Gastrocnemius medialis (tissue), 4 donors: ENCODE measurements around the gene MTHFD2L. TPM values are rescaled to one million over a fixed set of nuclear protein-coding genes. Genes with fewer than 3 reads are reported as not detected.

Source experiments
- ATAC-seq, 2 donors: fragments of 150-250 bp; one replicate each; pipeline ENCODE4 v1.9.1; 2016
- DNase-seq, 2 donors: peaks; one replicate each; pipeline ENCODE4 v3.0.0-alpha.2; 2019
- H3K27ac ChIP-seq, 4 donors: fragments of 200-600 bp; sonication (generic); 1 replicate in 1 of 4; 2 replicates in 3 of 4; pipeline ENCODE4 v1.5.1; 2016 to 2018; ENCODE audit warnings: mild to moderate bottlenecking in 2 of 4, moderate library complexity in 1 of 4
- H3K27me3 ChIP-seq, 3 donors: fragments of 200-600 bp; sonication (generic) in 2 of 3; 1 replicate in 1 of 3; 2 replicates in 2 of 3; pipeline versions ENCODE4 v1.5.1 to v1.6.0; 2016 to 2019; ENCODE audit warnings: mild to moderate bottlenecking in 1 of 3, moderate library complexity in 1 of 3
- H3K36me3 ChIP-seq, 2 donors: fragments of 200-600 bp; sonication (generic) in 1 of 2; one replicate each; pipeline ENCODE4 v1.5.1; 2017 to 2018
- H3K4me1 ChIP-seq, 2 donors: fragments of 200-600 bp; sonication (generic) in 1 of 2; one replicate each; pipeline ENCODE4 v1.5.1; 2016 to 2017; ENCODE audit warnings: mild to moderate bottlenecking in 2 of 2
- H3K4me3 ChIP-seq, 4 donors: fragments of 200-600 bp; sonication (generic) in 3 of 4; 1 replicate in 1 of 4; 2 replicates in 3 of 4; pipeline ENCODE4 v1.5.1; 2016 to 2019; ENCODE audit warnings: mild to moderate bottlenecking in 2 of 4
- H3K9me3 ChIP-seq, 3 donors: fragments of 200-600 bp; sonication (generic) in 2 of 3; 1 replicate in 1 of 3; 2 replicates in 2 of 3; pipeline ENCODE4 v1.5.1; 2016 to 2019
- CTCF ChIP-seq, 5 experiments: fragments of 450-650 bp in 3 of 5; fragments of 200-600 bp in 2 of 5; sonication (generic) in 2 of 5; IDR thresholded peaks in 4 of 5; conservative IDR thresholded peaks in 1 of 5; 1 replicate in 4 of 5; 2 replicates in 1 of 5; pipeline ENCODE4 v1.5.1; 2016 to 2019; ENCODE audit warnings: antibody characterized with exemption in 5 of 5, mild to moderate bottlenecking in 3 of 5, moderate library complexity in 3 of 5
- POLR2A ChIP-seq, 2 donors: fragments of 450-650 bp; IDR thresholded peaks; one replicate each; pipeline ENCODE4 v1.6.1; 2017; ENCODE audit warnings: antibody characterized with exemption in 2 of 2, mild to moderate bottlenecking in 2 of 2, moderate library complexity in 2 of 2
- in situ Hi-C, 4 donors: fragments of 200-750 bp; cut with MboI; loops; one replicate each; pipeline versions ENCODE4 v1.15.0 to v1.8.0; 2017; ENCODE audit warnings: low sequenced_read_pairs in 4 of 4
- intact Hi-C: fragments of 100-400 bp; cut with DNase I; formaldehyde crosslinking; loops from one replicate; pipeline ENCODE4 v1.15.1; 2023; ENCODE audit warnings: low total_unique reads
- total RNA-seq, 4 donors: library from RNA; depleted of rRNA; stranded (reverse); fragments of >200 nt; gene quantifications; one replicate each; pipeline versions ENCODE4 v1.1.0 to v1.2.3, GENCODE V29; 2016

The MTHFD2L gene
- total RNA-seq, 4 donors from 2014 or later: 7.0 to 11.0 (median 7.8) TPM

GRCh38 chr4:74148205-74148604 lies 9.7 kb upstream of the MTHFD2L start:
- DNase-seq (no peak), ATAC-seq (no peak)
- Histone ChIP-seq H3K9me3 (no peaks in the 10 kb centered on the region), H3K36me3 (no peaks in the 10 kb centered on the region), H3K4me3 (no peak overlapping the region), H3K27me3 (no peaks in the 10 kb centered on the region), H3K4me1 (no peaks in the 10 kb centered on the region), H3K27ac (no peak overlapping the region)
- intact Hi-C loops: no loop called here
- in situ Hi-C loops: loop anchor here in 3 of 4 donors (25.0 kb wide), 2 partner anchors 486 to 836 kb away; no protein-coding TSS in a partner anchor
- TF ChIP-seq POLR2A (IDR thresholded peaks at IDR 0.05) (no peak), CTCF (IDR thresholded peaks at IDR 0.05 in 4 of 5, conservative IDR thresholded peaks at IDR 0.05 in 1 of 5) (no peak)

GRCh38 chr4:74152836-74153235 lies 5.1 kb upstream of the MTHFD2L start:
- intact Hi-C loops: no loop called here

GRCh38 chr4:74156521-74156920 lies 1.4 kb upstream of the MTHFD2L start:
- in situ Hi-C loops (loop anchor here in 1 of 4 donors (25.0 kb wide), 1 partner anchor 1094 kb away; the partner anchor contains the start of gene COX18), intact Hi-C loops (no loop called here)
- no peak overlapping the region for H3K27ac ChIP-seq
- ATAC-seq (no peak), DNase-seq (no peak)
- H3K9me3 ChIP-seq: no peaks in the 10 kb centered on the region
- no peak overlapping the region for H3K4me3 ChIP-seq
- no peaks in the 10 kb centered on the region for H3K27me3 ChIP-seq
- TF ChIP-seq POLR2A (IDR thresholded peaks at IDR 0.05) (no peak), CTCF (IDR thresholded peaks at IDR 0.05 in 4 of 5, conservative IDR thresholded peaks at IDR 0.05 in 1 of 5) (no peak)
- H3K36me3 ChIP-seq: peaks cover 2 to 14% of the 10 kb centered on the region in 2 donors
- peaks cover 12 to 22% of the 10 kb centered on the region in 2 donors for H3K4me1 ChIP-seq

More at GRCh38 chr4:74152836-74153235, 5.1 kb upstream of the MTHFD2L start:
- in situ Hi-C loops: loop anchor here in 1 of 4 donors (25.0 kb wide), 1 partner anchor 1091 kb away; the partner anchor contains the start of gene COX18
- no peak for ATAC-seq
- TF ChIP-seq POLR2A (IDR thresholded peaks at IDR 0.05): no peak
- H3K4me3 ChIP-seq: no peak overlapping the region
- H3K36me3 ChIP-seq: no peaks in the 10 kb centered on the region
- peaks cover 0 to 8% of the 10 kb centered on the region in 2 donors for H3K4me1 ChIP-seq
- no peak overlapping the region for H3K27ac ChIP-seq
- no peaks in the 10 kb centered on the region for H3K27me3 ChIP-seq
- H3K9me3 ChIP-seq: no peaks in the 10 kb centered on the region
- no peak for DNase-seq

- TF ChIP-seq CTCF (IDR thresholded peaks at IDR 0.05 in 4 of 5, conservative IDR thresholded peaks at IDR 0.05 in 1 of 5) (no peak), POLR2A (IDR thresholded peaks at IDR 0.05) (no peak)
- DNase-seq (no peak), ATAC-seq (no peak)
- H3K36me3 ChIP-seq: peaks cover 2 to 14% of the 10 kb centered on the region in 2 donors
- peak overlapping the region; percentile 78 to 91 (median 86) for H3K27ac ChIP-seq
- in situ Hi-C loops: loop anchor here in 1 of 4 donors (25.0 kb wide), 1 partner anchor 1095 kb away; the partner anchor contains the start of gene COX18
- H3K4me1 ChIP-seq: peaks cover 14 to 27% of the 10 kb centered on the region in 2 donors
- no peaks in the 10 kb centered on the region for H3K27me3 ChIP-seq
- intact Hi-C loops: no loop called here
- peak overlapping the region; percentile 54 to 64 (median 60) for H3K4me3 ChIP-seq
- H3K9me3 ChIP-seq: no peaks in the 10 kb centered on the region
Observed at GRCh38 chr4:74157154-74157553, 764 bp upstream of the MTHFD2L start.

- Histone ChIP-seq H3K36me3 (peaks cover 2 to 14% of the 10 kb centered on the region in 2 donors), H3K4me1 (peaks cover 18 to 31% of the 10 kb centered on the region in 2 donors), H3K27me3 (no peaks in the 10 kb centered on the region), H3K27ac (peak overlapping the region; percentile 78 to 91 (median 86)), H3K9me3 (no peaks in the 10 kb centered on the region), H3K4me3 (peak overlapping the region; percentile 54 to 64 (median 60))
- intact Hi-C loops: no loop called here
- in situ Hi-C loops: loop anchor here in 1 of 4 donors (25.0 kb wide), 1 partner anchor 1096 kb away; the partner anchor contains the start of gene COX18
- ATAC-seq (peak; percentile 43 to 45), DNase-seq (no peak)
- no peak for TF ChIP-seq POLR2A (IDR thresholded peaks at IDR 0.05)
- TF ChIP-seq CTCF (IDR thresholded peaks at IDR 0.05 in 4 of 5, conservative IDR thresholded peaks at IDR 0.05 in 1 of 5): no peak
Observed at GRCh38 chr4:74158466-74159142, 686 bp downstream of the MTHFD2L start.
